Vagina (tissue), 2 donors: Measurements from ENCODE around the gene LMX1B.

Experiments
- CTCF ChIP-seq, 3 experiments: fragments of 450-650 bp in 2 of 3; fragments of 200-600 bp in 1 of 3; sonication (generic) in 1 of 3; IDR thresholded peaks; one replicate each; pipeline ENCODE4 v1.5.1; 2017 to 2019; ENCODE audit warnings: antibody characterized with exemption in 3 of 3, mild to moderate bottlenecking in 2 of 3, moderate library complexity in 2 of 3
- POLR2A ChIP-seq, 2 donors: fragments of 450-650 bp; IDR thresholded peaks; one replicate each; pipeline ENCODE4 v1.6.1; 2017; ENCODE audit warnings: antibody characterized with exemption in 2 of 2, mild to moderate bottlenecking in 2 of 2, moderate library complexity in 2 of 2
- POLR2AphosphoS5 ChIP-seq, 2 donors: sonication (generic); formaldehyde crosslinking; IDR thresholded peaks; one replicate each; pipeline ENCODE4 v1.9.0; 2017; ENCODE audit warnings: antibody characterized with exemption in 2 of 2, mild to moderate bottlenecking in 2 of 2, low read depth in 1 of 2; ENCODE audit not compliant: insufficient read depth in 1 of 2

- TF ChIP-seq CTCF (IDR thresholded peaks at IDR 0.05) (peak in 1 of 3 experiments; percentile 19), POLR2A (IDR thresholded peaks at IDR 0.05) (no peak), POLR2AphosphoS5 (IDR thresholded peaks at IDR 0.05; ENCODE audit: insufficient read depth in 1 of 2, low read depth in 1 of 2) (no peak)
Measured at GRCh38 chr9:126690431-126691051, 76.8 kb downstream of the LMX1B start.
